Skeletal muscle tissue (tissue), 4 donors: Measurements from ENCODE around the gene GSG1L. TPM values are rescaled to one million over a fixed set of nuclear protein-coding genes. Genes with fewer than 3 reads are reported as not detected.
"Not testable (repeated sequence)": the region's sequence is repeated elsewhere in the genome, so short reads cannot be mapped to it uniquely, and the experiment has no call there.

ENCODE experiments used
- H3K27ac ChIP-seq: one replicate; pipeline ENCODE4 v1.7.0; 2013; ENCODE audit warnings: mild to moderate bottlenecking, low read depth, low read length, inconsistent platforms
- H3K27me3 ChIP-seq, 3 donors: one replicate each; pipeline ENCODE4 v1.7.0; 2013; ENCODE audit warnings: low read length in 3 of 3; ENCODE audit not compliant: control insufficient read depth in 3 of 3, insufficient read depth in 3 of 3
- H3K36me3 ChIP-seq, 3 donors: one replicate each; pipeline ENCODE4 v1.7.0; 2013; ENCODE audit warnings: low read length in 3 of 3; ENCODE audit not compliant: control insufficient read depth in 3 of 3, insufficient read depth in 3 of 3
- H3K4me1 ChIP-seq, 3 donors: one replicate each; pipeline ENCODE4 v1.7.0; 2013; ENCODE audit warnings: low read length in 3 of 3, mild to moderate bottlenecking in 3 of 3; ENCODE audit not compliant: control insufficient read depth in 3 of 3, insufficient read depth in 3 of 3
- H3K4me3 ChIP-seq, 3 donors: one replicate each; pipeline ENCODE4 v1.7.0; 2013; ENCODE audit warnings: low read length in 3 of 3
- H3K9ac ChIP-seq, 3 donors: one replicate each; pipeline ENCODE4 v1.7.0; 2013; ENCODE audit warnings: low read length in 3 of 3, mild to moderate bottlenecking in 3 of 3, moderate library complexity in 2 of 3, low read depth in 1 of 3
- H3K9me3 ChIP-seq, 3 donors: one replicate each; pipeline ENCODE4 v1.7.0; 2013; ENCODE audit warnings: low read length in 3 of 3; ENCODE audit not compliant: control insufficient read depth in 3 of 3
- total RNA-seq: library from RNA; depleted of rRNA; stranded (reverse); fragments of >200 nt; gene quantifications from one replicate; pipeline ENCODE4 v1.2.3, GENCODE V29; 2014
- donor health status: Osteomylitis.

GSG1L gene
- total RNA-seq, 1 donor from 2014 or later: 2.1 TPM

DNA sequence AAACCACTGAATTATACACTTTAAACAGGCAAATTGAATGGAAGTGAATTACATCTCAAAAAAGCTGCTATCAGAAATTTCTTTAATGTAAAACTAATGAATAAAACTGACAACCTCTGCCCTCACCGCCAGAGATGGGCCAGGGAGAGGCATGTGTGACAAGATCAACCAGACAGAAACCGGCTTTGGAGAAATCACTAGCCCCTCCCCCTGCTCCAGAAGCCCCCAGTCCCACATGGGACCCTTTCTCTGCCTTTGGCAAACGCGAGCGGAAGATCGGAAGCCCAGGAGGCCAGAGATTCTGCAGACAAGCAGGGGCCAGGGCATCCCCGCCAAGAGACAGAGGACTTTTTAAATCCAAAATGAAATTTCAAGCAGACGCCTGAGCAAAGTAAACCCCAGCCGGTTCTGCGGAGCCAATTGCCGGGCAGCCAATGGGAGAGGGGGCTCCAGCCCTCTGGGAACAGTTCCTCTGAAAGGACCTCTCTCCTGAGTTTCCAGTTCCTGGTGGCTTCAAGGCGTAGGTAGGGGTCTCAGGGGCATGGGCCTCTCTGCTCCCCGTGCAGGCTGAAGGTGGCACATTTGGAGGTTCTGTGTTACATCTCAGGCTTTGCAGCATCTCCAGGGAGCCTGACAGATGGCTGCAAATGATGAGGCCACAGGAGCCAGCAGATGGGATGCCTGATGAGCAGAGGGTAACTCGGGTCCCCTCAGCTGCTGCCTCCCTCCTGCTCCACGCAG, 118.1 kb downstream of the GSG1L start:
- Histone ChIP-seq H3K36me3 (no peaks in the 10 kb centered on the region), H3K9me3 (no peaks in the 10 kb centered on the region), H3K9ac (no peak overlapping the region), H3K27ac (no peak overlapping the region), H3K27me3 (peaks cover 0 to 9% (median 0%) of the 10 kb centered on the region in 3 donors), H3K4me1 (no peaks in the 10 kb centered on the region), H3K4me3 (no peak overlapping the region)

DNA sequence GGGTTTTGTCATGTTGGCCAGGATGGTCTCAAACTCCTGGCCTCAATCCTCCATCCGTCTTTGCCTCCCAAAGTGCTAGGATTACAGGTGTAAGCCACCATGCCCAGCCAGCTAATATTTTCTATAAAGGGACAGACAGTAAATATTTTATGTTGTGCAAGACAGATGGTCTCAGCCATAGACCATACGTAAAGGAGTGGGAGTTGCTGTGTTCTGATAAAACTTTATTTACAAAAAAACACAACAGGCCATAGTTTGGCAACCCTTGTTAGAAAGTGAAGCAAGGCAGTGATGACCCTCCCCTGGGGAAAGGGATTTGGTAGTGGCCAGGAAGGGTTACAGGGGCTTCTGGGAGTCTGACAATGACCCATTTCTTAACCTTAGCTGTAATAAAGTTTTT, 119.7 kb downstream of the GSG1L start:
- no peak overlapping the region for H3K27ac ChIP-seq
- no peak overlapping the region for H3K4me3 ChIP-seq
- H3K4me1 ChIP-seq: no peaks in the 10 kb centered on the region
- no peaks in the 10 kb centered on the region for H3K9me3 ChIP-seq
- H3K27me3 ChIP-seq: peaks cover 0 to 9% (median 0%) of the 10 kb centered on the region in 3 donors
- H3K36me3 ChIP-seq: no peaks in the 10 kb centered on the region
- no peak overlapping the region for H3K9ac ChIP-seq

DNA sequence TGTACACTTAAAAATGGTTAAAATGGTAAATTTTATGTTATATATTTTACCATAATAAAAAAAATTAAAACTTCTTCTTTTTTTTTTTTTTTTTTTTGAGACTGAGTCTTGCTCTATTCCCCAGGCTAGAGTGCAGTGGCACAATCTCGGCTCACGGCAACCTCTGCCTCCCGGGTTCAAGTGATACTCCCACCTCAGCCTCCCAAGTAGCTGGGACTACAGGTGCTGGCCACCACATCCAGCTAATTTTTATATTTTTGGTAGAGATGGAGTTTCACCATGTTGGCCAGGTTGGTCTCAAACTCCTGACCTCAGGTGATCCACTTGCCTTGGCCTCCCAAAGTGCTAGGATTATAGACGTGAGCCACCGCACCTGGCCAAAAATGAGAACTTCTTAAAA, 121.4 kb downstream of the GSG1L start:
- not testable (repeated sequence) for H3K36me3 ChIP-seq, H3K27me3 ChIP-seq, H3K4me1 ChIP-seq, H3K9me3 ChIP-seq, H3K4me3 ChIP-seq, H3K27ac ChIP-seq, H3K9ac ChIP-seq

DNA sequence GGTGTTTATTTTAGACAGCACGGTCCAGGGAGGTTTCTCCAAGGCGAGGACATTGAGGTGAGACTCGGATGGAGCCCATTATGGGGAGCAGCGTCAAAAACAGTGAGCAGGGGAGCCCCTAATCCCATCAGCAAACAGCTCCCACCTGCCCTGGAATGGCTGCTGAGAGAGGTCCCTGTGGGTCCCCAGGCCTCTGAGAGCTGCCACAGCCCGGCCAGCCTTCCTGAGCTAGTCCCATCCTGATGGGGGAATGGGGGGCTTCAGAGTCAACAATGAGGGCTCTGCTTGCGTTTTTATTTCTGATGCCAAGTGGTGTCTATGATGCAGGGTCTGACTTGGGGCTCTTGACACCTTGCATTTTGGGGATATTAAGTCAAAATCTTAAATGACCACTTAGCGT, 128.4 kb downstream of the GSG1L start:
- Histone ChIP-seq H3K27me3 (peaks cover 0 to 1% (median 0%) of the 10 kb centered on the region in 3 donors), H3K9me3 (peaks cover 0 to 9% (median 4%) of the 10 kb centered on the region in 3 donors), H3K36me3 (no peaks in the 10 kb centered on the region), H3K27ac (no peak overlapping the region), H3K4me1 (no peaks in the 10 kb centered on the region), H3K4me3 (no peak overlapping the region), H3K9ac (no peak overlapping the region)

DNA sequence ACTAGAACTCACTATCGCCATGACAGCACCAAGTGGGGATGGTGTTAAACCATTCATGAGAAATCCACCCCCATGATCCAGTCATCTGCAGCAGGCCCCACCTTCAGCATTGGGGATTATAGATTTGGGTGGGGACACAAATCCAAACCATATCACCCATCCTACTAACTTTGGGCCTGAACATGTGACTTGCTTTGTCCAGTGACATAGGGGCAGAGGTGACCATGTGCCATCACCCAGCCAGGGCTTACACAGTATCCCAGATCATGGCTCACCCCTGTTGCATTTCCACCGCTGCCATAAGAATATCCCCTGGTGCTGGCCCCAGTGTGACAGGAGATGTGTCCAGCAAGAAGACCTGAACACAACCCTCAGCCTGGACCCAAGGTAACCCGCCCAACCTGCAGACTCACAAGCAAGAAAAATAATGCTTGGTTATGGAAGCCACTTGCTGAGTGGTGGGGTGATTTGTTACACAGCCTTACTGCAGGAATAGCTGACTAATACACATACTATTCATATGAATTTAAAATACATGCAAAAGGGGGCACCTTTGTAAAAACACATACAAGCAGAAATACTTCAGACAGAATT, 130.9 kb downstream of the GSG1L start:
- H3K4me3 ChIP-seq: no peak overlapping the region
- no peaks in the 10 kb centered on the region for H3K4me1 ChIP-seq
- H3K27ac ChIP-seq: no peak overlapping the region
- H3K9me3 ChIP-seq: peaks cover 0 to 9% (median 4%) of the 10 kb centered on the region in 3 donors
- no peaks in the 10 kb centered on the region for H3K36me3 ChIP-seq
- H3K27me3 ChIP-seq: peaks cover 0 to 7% (median 4%) of the 10 kb centered on the region in 3 donors
- H3K9ac ChIP-seq: no peak overlapping the region

DNA sequence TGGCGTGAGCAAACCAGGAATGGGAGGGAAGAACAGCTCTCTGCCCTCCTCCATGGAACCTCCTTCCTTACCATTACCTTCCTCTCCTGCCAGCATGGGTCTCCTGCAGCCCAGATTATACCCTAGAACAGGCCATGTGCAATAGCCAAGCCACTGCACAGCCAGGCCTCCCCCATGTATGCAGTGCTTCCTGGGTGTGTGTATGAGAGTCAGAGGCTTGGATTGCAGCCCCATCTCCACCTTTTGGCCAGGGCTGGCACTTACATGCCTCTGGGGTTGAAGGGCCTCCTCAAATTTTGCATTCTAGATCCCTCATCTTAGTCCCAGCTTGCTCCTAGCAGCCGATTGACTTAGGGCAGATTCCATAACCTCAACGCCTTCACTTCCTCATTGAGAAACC, 133.7 kb downstream of the GSG1L start:
- Histone ChIP-seq H3K4me3 (no peak overlapping the region), H3K9me3 (peaks cover 0 to 9% (median 4%) of the 10 kb centered on the region in 3 donors), H3K9ac (no peak overlapping the region), H3K4me1 (no peaks in the 10 kb centered on the region), H3K27me3 (peaks cover 0 to 8% (median 7%) of the 10 kb centered on the region in 3 donors), H3K27ac (no peak overlapping the region), H3K36me3 (no peaks in the 10 kb centered on the region)

DNA sequence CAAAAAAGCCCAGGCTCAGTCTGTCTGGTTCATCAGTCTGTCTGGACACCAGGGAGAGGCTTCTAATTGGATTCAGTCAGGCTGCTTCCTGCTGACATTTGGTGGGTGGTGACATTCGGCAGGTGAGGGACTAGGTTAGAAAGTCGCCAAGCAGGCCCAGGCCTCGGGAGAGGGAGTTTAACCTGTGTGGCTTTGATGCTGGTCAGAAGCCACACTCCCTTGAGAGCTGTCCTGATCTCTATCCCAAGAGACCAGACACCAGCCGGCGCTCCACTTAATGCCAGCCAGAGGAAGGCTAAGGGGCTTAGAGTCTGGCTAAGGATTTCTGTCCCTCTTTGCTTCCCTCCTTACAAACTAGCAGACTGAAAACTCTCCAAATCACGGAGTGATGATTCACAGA, 135.0 kb downstream of the GSG1L start:
- no peak overlapping the region for H3K9ac ChIP-seq
- peaks cover 0 to 9% (median 4%) of the 10 kb centered on the region in 3 donors for H3K9me3 ChIP-seq
- H3K4me1 ChIP-seq: no peaks in the 10 kb centered on the region
- no peaks in the 10 kb centered on the region for H3K36me3 ChIP-seq
- no peak overlapping the region for H3K4me3 ChIP-seq
- no peak overlapping the region for H3K27ac ChIP-seq
- peaks cover 0 to 8% (median 7%) of the 10 kb centered on the region in 3 donors for H3K27me3 ChIP-seq

DNA sequence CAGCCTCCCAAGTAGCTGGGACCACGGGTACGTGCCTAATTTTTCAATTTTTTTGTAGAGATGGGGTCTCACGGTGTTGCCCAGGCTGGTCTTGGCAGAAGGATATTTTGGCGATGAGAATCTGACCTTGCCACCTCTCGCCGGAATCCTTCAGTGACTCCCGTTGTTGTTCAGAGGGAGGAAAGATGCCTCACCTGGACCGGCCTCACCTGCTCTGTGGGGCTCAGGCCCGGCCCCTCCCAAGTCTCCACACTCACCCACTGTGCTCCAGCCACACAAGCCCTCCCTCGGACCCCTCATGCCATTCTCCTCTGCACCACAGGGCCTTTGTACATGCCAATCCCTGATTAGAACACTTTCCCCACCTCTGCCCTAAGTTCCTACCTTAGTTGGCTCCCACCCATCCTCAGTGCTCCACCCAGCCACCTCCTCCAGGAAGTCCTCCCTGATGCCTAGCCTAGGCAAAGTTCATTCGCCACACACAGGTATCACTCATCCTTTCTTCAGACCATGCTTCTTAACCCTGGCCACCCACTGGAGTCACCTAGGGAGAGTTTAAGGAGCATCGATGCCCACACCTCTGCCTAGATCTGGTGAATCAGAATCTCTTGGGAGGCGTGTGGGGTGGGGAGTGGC, 136.1 kb downstream of the GSG1L start:
- H3K4me1 ChIP-seq: no peaks in the 10 kb centered on the region
- peaks cover 0 to 12% (median 11%) of the 10 kb centered on the region in 3 donors for H3K27me3 ChIP-seq

DNA sequence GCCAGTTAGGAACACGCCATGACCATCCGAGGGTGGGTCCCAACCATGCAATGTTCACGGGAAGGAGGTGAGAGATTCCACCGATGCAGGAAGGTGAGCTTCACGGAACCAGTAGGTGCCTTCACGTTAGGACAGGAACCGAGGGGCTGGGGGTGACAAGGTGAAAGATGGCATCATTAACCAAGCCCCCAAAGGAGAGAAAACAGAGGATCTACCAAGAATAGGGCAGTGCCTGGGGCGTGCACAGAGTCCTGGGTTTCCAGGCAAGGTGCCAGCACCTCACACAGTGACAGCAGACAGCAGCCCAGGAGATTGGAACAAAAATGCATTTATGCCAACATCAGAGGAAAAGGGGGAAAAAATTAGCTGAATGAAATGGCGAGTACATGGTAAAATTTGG, 137.9 kb downstream of the GSG1L start:
- Histone ChIP-seq H3K36me3 (no peaks in the 10 kb centered on the region), H3K4me3 (no peak overlapping the region), H3K27me3 (peaks cover 0 to 17% (median 13%) of the 10 kb centered on the region in 3 donors), H3K9me3 (no peaks in the 10 kb centered on the region), H3K27ac (no peak overlapping the region), H3K9ac (no peak overlapping the region), H3K4me1 (no peaks in the 10 kb centered on the region)

More for the DNA sequence above, 136.1 kb downstream of the GSG1L start:
- no peak overlapping the region for H3K4me3 ChIP-seq
- H3K36me3 ChIP-seq: no peaks in the 10 kb centered on the region
- peaks cover 0 to 2% (median under 1%) of the 10 kb centered on the region in 3 donors for H3K9me3 ChIP-seq
- no peak overlapping the region for H3K9ac ChIP-seq
- H3K27ac ChIP-seq: no peak overlapping the region
